ENCODE data around the gene OGFR. TPM values are rescaled to one million over a fixed set of nuclear protein-coding genes. Genes with fewer than 3 reads are reported as not detected.

The OGFR gene
- total RNA-seq, 6 experiments from 2014 or later = 40.7 to 48.1 (median 47.0) TPM

DNA sequence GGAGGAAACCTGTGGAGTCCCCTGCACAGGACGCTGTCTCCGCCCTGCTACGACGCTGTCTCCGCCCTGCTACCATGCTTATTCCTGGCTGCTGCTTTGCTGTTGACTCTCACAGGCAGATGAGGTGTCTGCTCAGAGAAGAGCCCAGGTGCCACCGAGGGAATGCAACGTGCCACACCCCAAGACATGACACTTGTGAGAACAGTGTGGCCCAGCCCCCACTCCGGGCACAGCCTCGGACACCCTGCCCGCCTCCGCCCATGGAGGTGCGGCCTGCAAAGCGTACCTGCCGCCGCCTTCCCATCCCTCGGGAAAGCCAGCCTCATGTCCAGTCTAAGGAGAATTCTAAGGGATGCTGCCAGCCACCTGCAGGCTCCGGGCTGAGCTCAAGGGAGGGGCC, 23.9 kb upstream of the OGFR start:
- intact Hi-C loops (cut with DNase I) = loop anchor here (10.0 kb wide), 3 partner anchors 276 to 366 kb away; no protein-coding TSS in a partner anchor
- DNase-seq = no peak
- WGBS (ENCODE audit: insufficient coverage, low coverage, low lambda C conversion rate, missing lambda C conversion rate) = 75% methylated on average over 7 of the region's 17 CpGs
- H3K4me1 ChIP-seq = peaks cover 0 to under 1% (median 0%) of the 10 kb centered on the region in 4 donors
- TF ChIP-seq, protein P1, sequence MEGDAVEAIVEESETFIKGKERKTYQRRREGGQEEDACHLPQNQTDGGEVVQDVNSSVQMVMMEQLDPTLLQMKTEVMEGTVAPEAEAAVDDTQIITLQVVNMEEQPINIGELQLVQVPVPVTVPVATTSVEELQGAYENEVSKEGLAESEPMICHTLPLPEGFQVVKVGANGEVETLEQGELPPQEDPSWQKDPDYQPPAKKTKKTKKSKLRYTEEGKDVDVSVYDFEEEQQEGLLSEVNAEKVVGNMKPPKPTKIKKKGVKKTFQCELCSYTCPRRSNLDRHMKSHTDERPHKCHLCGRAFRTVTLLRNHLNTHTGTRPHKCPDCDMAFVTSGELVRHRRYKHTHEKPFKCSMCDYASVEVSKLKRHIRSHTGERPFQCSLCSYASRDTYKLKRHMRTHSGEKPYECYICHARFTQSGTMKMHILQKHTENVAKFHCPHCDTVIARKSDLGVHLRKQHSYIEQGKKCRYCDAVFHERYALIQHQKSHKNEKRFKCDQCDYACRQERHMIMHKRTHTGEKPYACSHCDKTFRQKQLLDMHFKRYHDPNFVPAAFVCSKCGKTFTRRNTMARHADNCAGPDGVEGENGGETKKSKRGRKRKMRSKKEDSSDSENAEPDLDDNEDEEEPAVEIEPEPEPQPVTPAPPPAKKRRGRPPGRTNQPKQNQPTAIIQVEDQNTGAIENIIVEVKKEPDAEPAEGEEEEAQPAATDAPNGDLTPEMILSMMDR (IDR thresholded peaks at IDR 0.05) = no peak
- TF ChIP-seq POLR2A (IDR thresholded peaks at IDR 0.05) = no peak
- H3K27me3 ChIP-seq = no peaks in the 10 kb centered on the region
- no peaks in the 10 kb centered on the region for H3K9me3 ChIP-seq
- no peak overlapping the region for H3K4me3 ChIP-seq
- H3K27ac ChIP-seq = no peak overlapping the region
- H3K36me3 ChIP-seq = no peaks in the 10 kb centered on the region
- ATAC-seq = no peak

DNA sequence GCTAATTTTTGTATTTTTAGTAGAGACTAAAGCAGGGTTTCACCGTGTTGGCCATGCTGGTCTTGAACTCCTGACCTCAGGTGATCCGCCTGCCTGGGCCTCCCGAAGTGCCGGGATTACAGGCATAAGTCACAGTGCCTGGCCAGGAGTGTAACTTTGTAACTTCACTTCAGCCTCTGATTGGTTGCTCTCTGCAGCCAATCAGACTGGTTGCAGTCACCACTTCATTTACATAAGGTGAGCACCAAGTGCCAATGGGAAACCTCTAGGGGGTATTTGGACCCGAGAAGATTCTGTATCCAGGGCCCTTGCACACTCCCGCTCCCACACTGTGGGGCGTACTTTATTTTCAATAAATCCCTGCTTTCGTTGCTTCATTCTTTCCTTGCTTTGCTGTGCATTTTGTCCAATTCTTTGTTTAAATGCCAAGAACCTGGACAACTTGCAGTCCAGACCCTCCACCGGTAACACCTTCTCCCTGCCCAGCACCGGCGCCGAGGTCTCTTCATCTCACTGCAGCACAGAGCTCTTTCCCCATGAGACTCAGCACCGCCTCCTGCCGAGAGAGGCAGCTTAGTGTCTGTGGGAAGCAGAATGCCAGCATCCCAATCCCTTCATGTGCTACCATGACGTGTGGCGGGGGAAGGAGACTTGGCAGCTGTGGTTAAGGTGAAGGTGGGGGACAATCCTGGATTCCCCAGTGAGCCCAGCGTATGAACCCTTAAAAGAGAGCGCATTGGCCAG, 22.3 kb upstream of the OGFR start:
- no peaks in the 10 kb centered on the region for H3K4me1 ChIP-seq
- intact Hi-C loops (cut with DNase I) = loop anchor here (10.0 kb wide), 3 partner anchors 278 to 368 kb away; no protein-coding TSS in a partner anchor
- DNase-seq = no peak
- H3K36me3 ChIP-seq = no peaks in the 10 kb centered on the region
- 79% methylated on average over 18 of the region's 18 CpGs for WGBS (ENCODE audit: insufficient coverage, low coverage, low lambda C conversion rate, missing lambda C conversion rate)
- H3K4me3 ChIP-seq = no peak overlapping the region
- no peaks in the 10 kb centered on the region for H3K9me3 ChIP-seq
- no peak for ATAC-seq
- H3K27ac ChIP-seq = no peak overlapping the region
- no peaks in the 10 kb centered on the region for H3K27me3 ChIP-seq
- TF ChIP-seq, protein P1 (IDR thresholded peaks at IDR 0.05) = no peak
- TF ChIP-seq POLR2A (IDR thresholded peaks at IDR 0.05) = no peak

DNA sequence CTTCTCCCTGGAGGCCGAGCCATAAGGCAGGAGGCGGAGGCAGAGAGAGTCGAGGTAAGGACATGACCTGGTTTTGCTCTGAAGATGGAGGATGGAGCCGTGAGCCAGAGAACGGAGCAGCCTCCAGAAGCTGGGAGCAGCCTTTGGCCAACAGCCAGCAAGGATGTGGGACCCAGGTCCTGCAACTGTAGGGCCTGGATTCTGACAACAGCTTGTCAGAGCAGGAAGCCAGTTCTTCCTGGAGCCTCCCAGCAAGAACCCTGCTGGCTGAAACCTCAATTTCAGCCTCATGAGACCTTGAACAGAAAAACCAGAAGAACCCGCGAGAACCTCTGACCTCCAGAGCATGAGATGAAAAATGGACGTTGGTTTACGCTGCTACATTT, 21.7 kb upstream of the OGFR start:
- Histone ChIP-seq H3K9me3 (no peaks in the 10 kb centered on the region), H3K4me3 (no peak overlapping the region), H3K36me3 (no peaks in the 10 kb centered on the region), H3K4me1 (no peaks in the 10 kb centered on the region), H3K27ac (no peak overlapping the region), H3K27me3 (no peaks in the 10 kb centered on the region)
- ATAC-seq (peak; percentile 36 to 58 (median 40)), DNase-seq (peak in 1 of 3 donors; percentile 55)
- no peak for TF ChIP-seq POLR2A (IDR thresholded peaks at IDR 0.05)
- TF ChIP-seq, protein P1 (IDR thresholded peaks at IDR 0.05) = no peak
- intact Hi-C loops (cut with DNase I) = loop anchor here (10.0 kb wide), 3 partner anchors 278 to 368 kb away; no protein-coding TSS in a partner anchor
- 47% methylated on average over 9 of the region's 9 CpGs for WGBS (ENCODE audit: insufficient coverage, low coverage, low lambda C conversion rate, missing lambda C conversion rate)

DNA sequence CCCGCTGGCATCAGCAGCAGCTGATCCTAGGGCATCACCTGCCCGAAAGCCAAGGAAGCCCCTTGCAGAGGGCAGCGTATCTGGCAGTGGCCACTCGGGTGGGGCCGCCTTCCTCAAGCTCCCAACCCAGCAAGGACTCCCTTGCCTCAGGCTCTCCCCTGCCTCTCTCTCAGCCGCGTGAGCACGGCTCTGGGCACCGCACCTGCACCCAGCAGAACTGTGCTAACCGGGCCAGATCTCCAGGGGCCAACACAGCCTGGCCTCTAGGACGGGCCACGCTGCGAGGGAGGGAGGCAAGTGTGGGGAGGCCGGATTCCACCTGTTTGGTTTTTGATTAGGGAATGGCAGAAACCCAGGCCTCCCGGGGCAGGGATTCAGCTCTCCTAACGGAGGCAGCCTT, 20.1 kb upstream of the OGFR start:
- Histone ChIP-seq H3K4me3 (no peak overlapping the region), H3K27me3 (no peaks in the 10 kb centered on the region), H3K27ac (no peak overlapping the region), H3K36me3 (no peaks in the 10 kb centered on the region), H3K9me3 (no peaks in the 10 kb centered on the region), H3K4me1 (no peaks in the 10 kb centered on the region)
- DNase-seq = no peak
- no peak for ATAC-seq
- WGBS (ENCODE audit: insufficient coverage, low coverage, low lambda C conversion rate, missing lambda C conversion rate) = 46% methylated on average over 2 of the region's 16 CpGs
- TF ChIP-seq POLR2A (IDR thresholded peaks at IDR 0.05) = no peak
- TF ChIP-seq, protein P1 (IDR thresholded peaks at IDR 0.05) = no peak
- intact Hi-C loops (cut with DNase I) = loop anchor here (10.0 kb wide), 3 partner anchors 280 to 370 kb away; no protein-coding TSS in a partner anchor
